OCI-LY1 (cell line): ENCODE results near the gene SEMA5A.

Experiments
- H2AFZ ChIP-seq: fragments of 200-600 bp; sonication (generic), shearing (Covaris generic); 2 replicates; pipeline ENCODE4 v1.6.0; 2014; ENCODE audit warnings: antibody characterized with exemption, mild to moderate bottlenecking, low read length
- H3F3A ChIP-seq: fragments of 200-600 bp; sonication (generic), shearing (Covaris generic); 2 replicates; pipeline ENCODE4 v1.6.0; 2014; ENCODE audit warnings: mild to moderate bottlenecking, antibody characterized with exemption, low read length, moderate library complexity; ENCODE audit not compliant: insufficient read depth
- H3K27ac ChIP-seq: fragments of 200-600 bp; sonication (generic); 2 replicates; pipeline ENCODE4 v1.5.1; 2014; ENCODE audit warnings: low read length, mixed run types, mild to moderate bottlenecking, low read depth; ENCODE audit not compliant: poor library complexity, severe bottlenecking
- H3K27me3 ChIP-seq: fragments of 200-600 bp; sonication (generic); 2 replicates; pipeline ENCODE4 v1.6.0; 2014; ENCODE audit warnings: antibody characterized with exemption, mild to moderate bottlenecking, low read length, moderate library complexity; ENCODE audit not compliant: insufficient read depth
- H3K36me3 ChIP-seq: fragments of 200-600 bp; sonication (generic); 2 replicates; pipeline ENCODE4 v1.6.1; 2014; ENCODE audit warnings: mild to moderate bottlenecking, antibody characterized with exemption, low read length, moderate library complexity, mixed read lengths; ENCODE audit not compliant: insufficient read depth
- H3K4me1 ChIP-seq: fragments of 200-600 bp; sonication (generic); 2 replicates; pipeline ENCODE4 v1.5.1; 2014; ENCODE audit warnings: mild to moderate bottlenecking, low read length, moderate library complexity; ENCODE audit not compliant: insufficient read depth, severe bottlenecking
- H3K4me2 ChIP-seq: fragments of 200-600 bp; sonication (generic), shearing (Covaris generic); 2 replicates; pipeline ENCODE4 v1.6.1; 2014; ENCODE audit warnings: low read length
- H3K4me3 ChIP-seq: fragments of 200-600 bp; sonication (generic); 2 replicates; pipeline ENCODE4 v1.5.1; 2014; ENCODE audit warnings: low read length, low read depth, mild to moderate bottlenecking, mixed read lengths; ENCODE audit not compliant: poor library complexity, severe bottlenecking
- H3K79me2 ChIP-seq: fragments of 200-600 bp; shearing (Covaris generic); 2 replicates; pipeline ENCODE4 v1.6.1; 2016; ENCODE audit warnings: mixed run types, low read length, mixed read lengths; ENCODE audit not compliant: insufficient read depth
- H3K9ac ChIP-seq: fragments of 200-600 bp; sonication (generic), shearing (Covaris generic); 2 replicates; pipeline ENCODE4 v1.6.1; 2014; ENCODE audit warnings: mild to moderate bottlenecking, low read length, mixed read lengths
- H3K9me2 ChIP-seq: fragments of 200-600 bp; sonication (generic), shearing (Covaris generic); 2 replicates; pipeline ENCODE4 v1.6.1; 2014; ENCODE audit warnings: low read depth, mild to moderate bottlenecking, low read length, mixed read lengths
- H3K9me3 ChIP-seq: fragments of 200-600 bp; shearing (Covaris generic); 2 replicates; pipeline ENCODE4 v1.6.1; 2014; ENCODE audit warnings: low read length, mixed read lengths
- H4K20me1 ChIP-seq: fragments of 200-600 bp; sonication (generic), shearing (Covaris generic); 2 replicates; pipeline ENCODE4 v1.6.0; 2016; ENCODE audit warnings: mild to moderate bottlenecking, low read length; ENCODE audit not compliant: insufficient read depth
- CTCF ChIP-seq: fragments of 200-600 bp; sonication (generic), shearing (Covaris generic); IDR thresholded peaks from 2 replicates; pipeline ENCODE4 v1.5.1; 2017; ENCODE audit warnings: mild to moderate bottlenecking, antibody characterized with exemption, low read length, moderate library complexity, mixed read lengths
- EZH2 ChIP-seq: fragments of 200-600 bp; sonication (generic), shearing (Covaris generic); IDR thresholded peaks from 2 replicates; pipeline ENCODE4 v1.8.0; 2017; ENCODE audit warnings: borderline replicate concordance, mixed run types, mild to moderate bottlenecking, antibody characterized with exemption, low read length, moderate library complexity, mixed read lengths

The SEMA5A gene

GRCh38 chr5:9553561-9553960 is 7.7 kb upstream of the SEMA5A start:
- Histone ChIP-seq H3K9me3 (no peaks in the 10 kb centered on the region), H3F3A (no peaks in the 10 kb centered on the region), H3K4me2 (no peak overlapping the region), H3K79me2 (no peaks in the 10 kb centered on the region), H3K9me2 (no peaks in the 10 kb centered on the region), H2AFZ (no peak overlapping the region), H3K27me3 (no peaks in the 10 kb centered on the region), H3K27ac (no peak overlapping the region), H3K4me3 (no peak overlapping the region), H3K36me3 (no peaks in the 10 kb centered on the region), H4K20me1 (no peaks in the 10 kb centered on the region), H3K9ac (no peak overlapping the region), H3K4me1 (no peaks in the 10 kb centered on the region)
- no peak for TF ChIP-seq EZH2
- TF ChIP-seq CTCF, result no peak

GRCh38 chr5:9551567-9552537 is 6.0 kb upstream of the SEMA5A start:
- Histone ChIP-seq H3K9ac (no peak overlapping the region), H3K4me3 (no peak overlapping the region), H3K36me3 (no peaks in the 10 kb centered on the region), H4K20me1 (no peaks in the 10 kb centered on the region), H2AFZ (no peak overlapping the region), H3F3A (no peaks in the 10 kb centered on the region), H3K27ac (no peak overlapping the region), H3K79me2 (no peaks in the 10 kb centered on the region), H3K9me3 (no peaks in the 10 kb centered on the region), H3K4me1 (no peaks in the 10 kb centered on the region), H3K27me3 (no peaks in the 10 kb centered on the region), H3K4me2 (no peak overlapping the region), H3K9me2 (no peaks in the 10 kb centered on the region)
- no peak for TF ChIP-seq EZH2
- TF ChIP-seq CTCF, result no peak

- Histone ChIP-seq H3K9ac (no peak overlapping the region), H3K9me3 (no peaks in the 10 kb centered on the region), H3K4me3 (no peak overlapping the region), H3K36me3 (no peaks in the 10 kb centered on the region), H4K20me1 (no peaks in the 10 kb centered on the region), H3K4me2 (no peak overlapping the region), H3K9me2 (no peaks in the 10 kb centered on the region), H3K27ac (no peak overlapping the region), H3F3A (no peaks in the 10 kb centered on the region), H3K79me2 (no peaks in the 10 kb centered on the region), H3K4me1 (no peaks in the 10 kb centered on the region), H2AFZ (no peak overlapping the region), H3K27me3 (no peaks in the 10 kb centered on the region)
- no peak for TF ChIP-seq CTCF
- TF ChIP-seq EZH2, result no peak
These were observed 4.1 kb upstream of the SEMA5A start for GRCh38 chr5:9549941-9550340.
